Spleen (tissue), 11 donors: Measurements from ENCODE around the gene MSANTD3. TPM values are rescaled to one million over a fixed set of nuclear protein-coding genes. Genes with fewer than 3 reads are reported as not detected.
A peak's percentile ranks its signal among the peaks of the same experiment; 100 is the strongest.
"Not testable (repeated sequence)": the region's sequence is repeated elsewhere in the genome, so short reads cannot be mapped to it uniquely, and the experiment has no call there.

ENCODE experiments used
- DNase-seq: peaks from one replicate; pipeline ENCODE4 v3.0.0-alpha.2; 2020
- H3K27ac ChIP-seq, 8 donors: fragments of 200-600 bp; sonication (generic) in 7 of 8; 1 replicate in 4 of 8; 2 replicates in 4 of 8; pipeline versions ENCODE4 v1.5.0 to v1.8.0; 2016 to 2021; ENCODE audit warnings: inconsistent platforms in 4 of 8, mild to moderate bottlenecking in 4 of 8, moderate library complexity in 1 of 8
- H3K27me3 ChIP-seq, 7 donors: fragments of 200-600 bp; sonication (generic) in 6 of 7; replicated peaks in 1 of 7; 1 replicate in 4 of 7; 2 replicates in 3 of 7; pipeline versions ENCODE4 v1.5.0 to v1.8.0; 2016 to 2021; ENCODE audit warnings: inconsistent platforms in 3 of 7, mild to moderate bottlenecking in 1 of 7
- H3K36me3 ChIP-seq, 6 donors: fragments of 200-600 bp; sonication (generic) in 5 of 6; 1 replicate in 4 of 6; 2 replicates in 2 of 6; pipeline versions ENCODE4 v1.5.0 to v1.8.0; 2016 to 2021; ENCODE audit warnings: inconsistent platforms in 2 of 6
- H3K4me1 ChIP-seq, 6 donors: fragments of 200-600 bp; sonication (generic) in 5 of 6; 1 replicate in 3 of 6; 2 replicates in 3 of 6; pipeline versions ENCODE4 v1.5.0 to v1.8.0; 2016 to 2021; ENCODE audit warnings: inconsistent platforms in 3 of 6
- H3K4me3 ChIP-seq, 8 donors: fragments of 200-600 bp; sonication (generic) in 7 of 8; 1 replicate in 4 of 8; 2 replicates in 4 of 8; pipeline versions ENCODE4 v1.5.0 to v1.8.0; 2016 to 2021; ENCODE audit warnings: inconsistent platforms in 4 of 8, mild to moderate bottlenecking in 4 of 8, moderate library complexity in 2 of 8
- H3K9me3 ChIP-seq, 8 donors: fragments of 200-600 bp; sonication (generic) in 7 of 8; 1 replicate in 4 of 8; 2 replicates in 4 of 8; pipeline versions ENCODE4 v1.5.0 to v1.8.0; 2016 to 2021; ENCODE audit warnings: inconsistent platforms in 4 of 8
- CTCF ChIP-seq, 11 experiments: fragments of 200-600 bp in 7 of 11; fragments of 450-650 bp in 4 of 11; sonication (generic) in 4 of 11; IDR thresholded peaks in 8 of 11; conservative IDR thresholded peaks in 3 of 11; 1 replicate in 7 of 11; 2 replicates in 4 of 11; pipeline versions ENCODE4 v1.4.0 to v1.8.0; 2016 to 2021; ENCODE audit warnings: antibody characterized with exemption in 11 of 11, inconsistent platforms in 4 of 11, mild to moderate bottlenecking in 1 of 11
- POLR2A ChIP-seq, 3 donors: fragments of 450-650 bp; IDR thresholded peaks; one replicate each; pipeline ENCODE4 v1.5.1; 2017; ENCODE audit warnings: antibody characterized with exemption in 3 of 3, mild to moderate bottlenecking in 1 of 3
- POLR2AphosphoS5 ChIP-seq, 3 donors: sonication (generic); formaldehyde crosslinking; IDR thresholded peaks; one replicate each; pipeline ENCODE4 v1.5.1; 2017; ENCODE audit warnings: antibody characterized with exemption in 3 of 3
- WGBS, 5 donors: extraction: QIAGEN DNeasy Blood & Tissue Kit in 3 of 5; methylation state at CpG; one replicate each; pipeline versions ENCODE4 v1.1.5 to v1.1.7; 2013 to 2018; 5-methylcytosine and 5-hydroxymethylcytosine counted together
- intact Hi-C: fragments of 100-400 bp; cut with DNase I; formaldehyde crosslinking; loops from one replicate; pipeline ENCODE4 v1.15.0; 2023; ENCODE audit warnings: low total_unique reads
- polyA plus RNA-seq, 3 donors: library from polyadenylated mRNA; stranded (reverse); fragments of 200-250 nt; gene quantifications; one replicate each; pipeline ENCODE4 v1.2.1, GENCODE V29; 2013
- total RNA-seq, 7 donors: library from RNA; depleted of rRNA in 3 of 7; stranded (reverse); fragments of >200 nt in 3 of 7; fragmentation: NEBNext Ultra II Directional in 4 of 7; extraction: Animal tissue kit (Norgen Biotek cat#: 25700) in 4 of 7; gene quantifications; one replicate each; pipeline versions ENCODE4 v1.1.0 to v1.2.1, GENCODE V29; 2016 to 2021
- donor health status: healthy with polysubstance abuse.
- donor health status: DM: no; HTN: no; CAD: no; lungs with moderate emphysema.
- donor health status: DM: no; HTN: no; CAD: no.
- donor health status: Bipolar disorder and iron deficiency.
- donor health status: healthy.
- donor health status: DM: no; HTN: no; CAD: no.
- donor health status: DM: yes; HTN: yes; CAD: no.

MSANTD3 gene
- total and polyA plus RNA-seq, 10 donors, result 7.4 to 20.8 (median 11.8) TPM

GRCh38 chr9:100436571-100436970 is 9.6 kb downstream of the MSANTD3 start:
- 87 to 98% (median 97%) methylated on average over 7 of the region's 7 CpGs for WGBS, 5 donors
- H3K9me3 ChIP-seq, result no peaks in the 10 kb centered on the region
- no peak for DNase-seq
- peaks cover 0 to 6% (median 0%) of the 10 kb centered on the region in 6 donors for H3K4me1 ChIP-seq
- intact Hi-C loops, result no loop called here
- no peak overlapping the region for H3K27ac ChIP-seq
- H3K4me3 ChIP-seq, result no peak overlapping the region
- no peaks in the 10 kb centered on the region for H3K27me3 ChIP-seq
- TF ChIP-seq CTCF (IDR thresholded peaks at IDR 0.05 in 8 of 11, conservative IDR thresholded peaks at IDR 0.05 in 3 of 11) (no peak), POLR2AphosphoS5 (IDR thresholded peaks at IDR 0.05) (no peak)
- H3K36me3 ChIP-seq, result no peaks in the 10 kb centered on the region

- Histone ChIP-seq H3K4me1 (peaks cover 0 to 6% (median 0%) of the 10 kb centered on the region in 6 donors), H3K4me3 (no peak overlapping the region), H3K9me3 (no peaks in the 10 kb centered on the region), H3K27me3 (no peaks in the 10 kb centered on the region), H3K27ac (no peak overlapping the region), H3K36me3 (peaks cover 0 to 14% (median 1%) of the 10 kb centered on the region in 6 donors)
- intact Hi-C loops, result no loop called here
- WGBS, 5 donors, result 69 to 85% (median 75%) methylated on average over 1 of the region's 1 CpG
- DNase-seq, result no peak
- TF ChIP-seq CTCF (IDR thresholded peaks at IDR 0.05 in 8 of 11, conservative IDR thresholded peaks at IDR 0.05 in 3 of 11), result peak; percentile 74 to 95 (median 87)
- TF ChIP-seq POLR2A (IDR thresholded peaks at IDR 0.05), result no peak
Observed at GRCh38 chr9:100437860-100438805, 11.2 kb downstream of the MSANTD3 start.

GRCh38 chr9:100440071-100440470 is 13.1 kb downstream of the MSANTD3 start:
- peaks cover 0 to 20% (median 1%) of the 10 kb centered on the region in 6 donors for H3K36me3 ChIP-seq
- DNase-seq, result no peak
- 85 to 95% (median 89%) methylated on average over 3 of the region's 3 CpGs for WGBS, 5 donors
- peaks cover 0 to 17% (median 8%) of the 10 kb centered on the region in 6 donors for H3K4me1 ChIP-seq
- TF ChIP-seq POLR2A (IDR thresholded peaks at IDR 0.05), result no peak
- peak in 1 of 3 donors; percentile 8 for TF ChIP-seq POLR2AphosphoS5 (IDR thresholded peaks at IDR 0.05)
- no peak overlapping the region for H3K4me3 ChIP-seq
- H3K9me3 ChIP-seq, result no peaks in the 10 kb centered on the region
- H3K27me3 ChIP-seq, result no peaks in the 10 kb centered on the region
- no peak overlapping the region for H3K27ac ChIP-seq
- intact Hi-C loops, result no loop called here

GRCh38 chr9:100440487-100440886 is 13.5 kb downstream of the MSANTD3 start:
- intact Hi-C loops, H3K27me3 ChIP-seq, DNase-seq, H3K9me3 ChIP-seq, H3K4me3 ChIP-seq, H3K27ac ChIP-seq: not testable (repeated sequence)
- 88 to 96% (median 95%) methylated on average over 5 of the region's 5 CpGs for WGBS, 5 donors
- H3K4me1 ChIP-seq, result peaks cover 0 to 17% (median 8%) of the 10 kb centered on the region in 6 donors
- peaks cover 0 to 20% (median 1%) of the 10 kb centered on the region in 6 donors for H3K36me3 ChIP-seq

- 77 to 90% (median 85%) methylated on average over 19 of the region's 19 CpGs for WGBS, 5 donors
- TF ChIP-seq POLR2AphosphoS5 (IDR thresholded peaks at IDR 0.05) (no peak), POLR2A (IDR thresholded peaks at IDR 0.05) (no peak), CTCF (IDR thresholded peaks at IDR 0.05 in 8 of 11, conservative IDR thresholded peaks at IDR 0.05 in 3 of 11) (no peak)
- no peaks in the 10 kb centered on the region for H3K27me3 ChIP-seq
- H3K4me1 ChIP-seq, result peaks cover 0 to 17% (median 11%) of the 10 kb centered on the region in 6 donors
- peak overlapping the region in 1 of 8 donors; percentile 31 for H3K4me3 ChIP-seq
- DNase-seq, result no peak
- H3K36me3 ChIP-seq, result peaks cover 0 to 29% (median 1%) of the 10 kb centered on the region in 6 donors
- no peak overlapping the region for H3K27ac ChIP-seq
- intact Hi-C loops, result no loop called here
- no peaks in the 10 kb centered on the region for H3K9me3 ChIP-seq
Observed at GRCh38 chr9:100441911-100442361, 15.0 kb downstream of the MSANTD3 start.
